HuH-7.5 (cell line): ENCODE data around the gene CHAT.
A peak's percentile ranks its signal among the peaks of the same experiment; 100 is the strongest.

Experiments
- DNase-seq: peaks from one replicate; pipeline ENCODE4 v3.0.0; 2011; ENCODE audit warnings: low spot score

CHAT gene

DNA sequence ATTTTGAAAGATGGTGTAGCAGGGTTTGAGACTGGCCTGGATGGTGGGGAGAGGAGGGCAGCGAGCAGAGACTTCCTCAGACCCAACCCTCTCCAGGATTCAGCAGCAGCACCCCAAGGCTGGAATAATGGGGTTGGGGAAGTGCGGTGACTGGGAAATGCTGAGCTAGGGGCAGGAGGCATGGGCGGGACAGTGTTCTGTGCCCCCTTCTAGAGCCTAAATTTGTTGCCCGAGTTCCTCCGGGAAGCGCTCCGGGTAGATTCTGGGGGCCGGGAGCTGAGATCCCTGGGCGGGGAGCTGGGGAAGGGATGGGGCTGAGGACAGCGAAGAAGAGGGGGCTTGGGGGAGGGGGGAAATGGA is at the start of gene CHAT:
CHAT (plus strand) TSS at position 156 of the 360 bp plus-strand sequence; CDS start at position 309, 153 bp downstream.
- DNase-seq, result no peak

- no peak for DNase-seq
Observed at GRCh38 chr10:49564461-49565009, 49.3 kb upstream of the CHAT start.

GRCh38 chr10:49567810-49568209 is 46.0 kb upstream of the CHAT start:
- no peak for DNase-seq

DNA sequence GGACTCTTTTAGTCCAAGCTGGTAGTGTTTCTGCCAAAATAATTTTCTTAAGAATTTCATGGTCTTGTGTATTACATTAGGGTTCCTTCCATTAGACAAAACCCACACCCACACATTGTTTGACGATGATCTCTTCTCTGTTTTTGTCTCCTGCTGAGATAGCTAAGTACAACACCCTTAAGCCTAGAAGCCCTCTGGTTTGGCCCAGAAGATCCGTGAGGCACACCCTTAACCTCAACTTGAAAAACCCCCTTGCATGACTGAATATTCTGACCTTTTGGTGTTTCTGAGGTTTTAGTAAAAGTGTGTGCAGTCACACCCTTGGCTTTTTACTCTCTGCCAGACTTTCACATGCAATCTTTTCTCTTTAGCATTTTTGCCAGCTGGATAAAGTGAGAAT is 45.6 kb upstream of the CHAT start:
- no peak for DNase-seq

GRCh38 chr10:49569031-49569631 is 44.7 kb upstream of the CHAT start:
- no peak for DNase-seq

DNA sequence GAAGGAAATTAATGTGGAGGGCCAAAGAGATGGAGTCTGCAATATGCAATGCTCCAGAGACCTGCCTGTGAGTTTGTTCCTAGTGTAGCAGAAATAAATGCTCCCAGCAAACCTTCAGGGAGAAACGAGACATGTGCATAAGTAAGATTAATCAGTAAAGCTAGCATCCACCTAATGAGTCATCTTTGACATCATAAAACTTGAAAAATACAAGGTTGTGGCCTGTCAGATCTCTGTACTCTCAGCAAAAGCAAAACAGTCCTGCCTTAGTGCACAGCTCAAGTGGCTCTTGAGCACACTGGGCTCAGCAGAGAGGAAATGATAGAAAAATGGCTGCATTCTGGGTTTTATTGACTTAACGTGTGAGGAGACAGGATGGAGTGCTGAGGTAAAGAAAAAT is 42.4 kb upstream of the CHAT start:
- no peak for DNase-seq

DNA sequence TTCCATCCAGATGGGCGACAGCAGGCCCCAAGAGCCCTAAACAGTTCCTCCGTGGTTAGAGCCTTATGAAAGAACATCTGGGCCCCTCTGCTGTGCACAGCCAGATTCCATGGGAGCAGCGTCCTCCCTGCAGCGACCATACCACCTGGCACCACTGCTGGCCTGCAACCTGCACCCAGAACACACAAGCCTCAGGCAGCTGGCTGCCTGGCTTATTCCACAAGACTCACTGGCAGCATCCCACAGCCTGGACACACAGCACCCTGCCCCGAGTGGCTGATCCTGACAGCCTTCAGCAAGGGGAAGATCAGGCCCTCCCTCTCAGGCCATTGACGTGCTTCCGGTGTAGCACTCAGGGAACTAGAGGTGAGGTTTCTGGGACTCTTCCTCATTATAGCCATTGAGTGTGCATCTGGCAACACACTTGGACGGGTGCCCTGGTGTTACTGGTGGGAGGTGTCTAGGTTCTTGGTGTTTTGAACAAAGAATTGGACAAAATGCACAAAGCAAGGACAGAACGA is 41.2 kb upstream of the CHAT start:
- DNase-seq, result no peak

- DNase-seq, result no peak
Observed at GRCh38 chr10:49575489-49576072, 38.3 kb upstream of the CHAT start.

GRCh38 chr10:49577182-49577925 is 36.5 kb upstream of the CHAT start:
- DNase-seq, result no peak

- no peak for DNase-seq
Observed at GRCh38 chr10:49578392-49578791, 35.4 kb upstream of the CHAT start.

DNA sequence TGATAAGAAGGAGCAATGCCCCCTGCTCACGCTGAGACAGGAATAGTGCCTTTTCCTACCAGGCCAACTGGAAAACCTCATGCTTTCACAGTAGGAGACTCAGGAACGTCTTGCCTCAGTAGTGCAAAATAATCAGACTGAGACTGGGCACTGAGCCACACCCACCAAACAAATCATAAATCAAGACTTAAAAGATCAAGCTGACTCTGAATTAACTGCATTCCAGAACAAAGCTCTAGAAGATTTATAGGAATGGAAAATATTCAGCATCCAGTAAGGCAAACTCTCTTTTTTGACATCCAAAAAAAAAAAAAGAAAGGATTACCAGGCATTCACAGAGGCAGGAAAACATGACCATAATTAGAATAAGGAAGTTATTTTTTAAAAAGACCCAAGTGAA is 34.2 kb upstream of the CHAT start:
- DNase-seq, result no peak

- no peak for DNase-seq
Observed at GRCh38 chr10:49585387-49585786, 28.4 kb upstream of the CHAT start.

GRCh38 chr10:49587981-49588380 is 25.9 kb upstream of the CHAT start:
- DNase-seq, result no peak

DNA sequence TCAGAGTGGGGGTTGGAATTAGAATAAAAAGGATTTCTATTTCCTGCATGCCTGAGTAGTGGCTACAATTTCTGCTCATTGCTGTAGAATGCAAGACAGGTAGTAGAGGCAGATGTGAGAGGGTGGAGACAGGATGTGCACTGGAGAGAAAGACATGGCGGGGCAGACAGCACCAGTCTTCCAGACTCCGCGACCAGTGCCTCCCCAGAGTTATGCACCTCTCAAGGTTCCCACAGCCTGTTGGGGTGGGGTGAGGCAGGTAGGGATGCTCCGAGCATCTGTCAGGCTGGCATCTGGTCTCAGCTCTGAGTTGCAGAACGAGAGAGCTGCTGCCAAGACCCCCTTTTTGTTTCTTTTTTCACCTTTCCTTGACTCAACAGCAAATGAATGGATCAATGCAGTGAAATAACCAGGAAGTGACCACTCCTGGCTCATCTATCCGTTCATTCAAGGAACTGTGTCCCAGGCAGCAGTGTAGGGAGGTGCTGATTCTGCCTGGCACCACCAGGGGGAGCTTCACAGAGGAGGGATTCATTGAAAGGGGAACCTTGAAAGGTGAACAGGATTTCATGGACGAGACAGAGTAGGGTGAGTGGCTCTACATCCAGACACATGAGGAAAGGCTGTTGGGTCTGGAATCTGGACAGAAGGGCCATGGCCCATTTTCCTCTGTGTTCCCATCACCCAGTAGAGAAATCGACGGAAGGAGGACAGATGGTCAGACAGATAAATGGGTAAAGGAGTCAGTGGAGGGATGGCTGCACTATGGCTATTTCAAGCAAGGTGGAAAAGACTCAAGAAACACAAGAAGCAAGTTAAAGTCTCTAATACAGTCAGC is 20.9 kb upstream of the CHAT start:
- DNase-seq, result peak; percentile 46

GRCh38 chr10:49593564-49593875 is 20.3 kb upstream of the CHAT start:
- DNase-seq, result no peak

- DNase-seq, result no peak
Observed at GRCh38 chr10:49593998-49594397, 19.8 kb upstream of the CHAT start.

DNA sequence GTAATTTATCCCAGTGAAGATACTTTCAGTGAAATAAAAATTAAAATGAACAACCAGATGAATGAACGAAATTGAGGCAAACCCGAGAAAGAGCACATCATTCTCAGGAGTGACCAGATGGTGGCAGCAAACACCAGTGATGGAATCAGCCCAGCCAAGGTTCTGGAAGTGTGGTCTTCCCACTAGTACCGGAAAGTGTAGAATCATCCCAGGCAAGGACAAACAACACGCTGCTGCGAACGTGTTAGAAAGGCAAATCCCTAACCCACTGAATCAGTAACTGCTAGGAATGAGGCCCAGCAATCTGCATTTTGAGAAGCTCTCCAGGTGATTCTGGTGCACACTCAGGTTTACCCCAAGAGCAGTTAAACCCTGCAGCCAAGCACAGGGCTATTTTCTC is 19.2 kb upstream of the CHAT start:
- no peak for DNase-seq

DNA sequence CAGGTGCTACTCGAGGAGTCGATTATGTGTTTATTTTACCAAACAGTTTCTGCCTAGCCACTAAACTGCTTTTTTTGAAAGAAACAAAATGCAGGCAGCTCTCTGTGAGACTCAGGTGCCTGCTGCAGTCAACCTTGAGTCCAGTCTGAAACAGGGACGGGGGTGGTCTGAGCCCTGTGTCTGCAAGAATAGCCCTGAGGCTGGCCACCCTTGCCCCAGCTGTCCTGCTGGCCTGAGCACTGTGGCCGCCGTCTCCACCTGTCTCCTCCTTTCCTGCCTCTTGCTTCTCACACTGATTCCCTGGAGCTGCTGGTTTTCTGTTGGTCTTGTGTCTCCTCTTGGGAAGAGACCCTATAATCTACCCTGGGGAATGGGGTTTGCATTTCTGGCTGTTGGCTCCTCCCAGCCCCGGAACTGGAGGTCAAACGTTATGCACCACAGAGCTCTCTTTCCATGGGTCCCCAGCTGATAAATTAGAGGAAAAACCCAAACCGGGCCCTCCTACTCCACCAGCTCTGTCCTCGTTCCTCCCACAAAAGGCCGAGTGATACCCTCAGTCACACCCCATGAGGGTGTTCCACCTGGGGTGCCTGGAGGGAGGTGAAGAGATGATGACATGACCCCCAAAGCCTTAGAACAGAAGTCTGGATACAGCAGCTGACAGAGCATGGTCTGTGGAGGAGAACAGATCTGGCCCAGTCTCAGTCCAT is 18.7 kb upstream of the CHAT start:
- DNase-seq, result no peak

DNA sequence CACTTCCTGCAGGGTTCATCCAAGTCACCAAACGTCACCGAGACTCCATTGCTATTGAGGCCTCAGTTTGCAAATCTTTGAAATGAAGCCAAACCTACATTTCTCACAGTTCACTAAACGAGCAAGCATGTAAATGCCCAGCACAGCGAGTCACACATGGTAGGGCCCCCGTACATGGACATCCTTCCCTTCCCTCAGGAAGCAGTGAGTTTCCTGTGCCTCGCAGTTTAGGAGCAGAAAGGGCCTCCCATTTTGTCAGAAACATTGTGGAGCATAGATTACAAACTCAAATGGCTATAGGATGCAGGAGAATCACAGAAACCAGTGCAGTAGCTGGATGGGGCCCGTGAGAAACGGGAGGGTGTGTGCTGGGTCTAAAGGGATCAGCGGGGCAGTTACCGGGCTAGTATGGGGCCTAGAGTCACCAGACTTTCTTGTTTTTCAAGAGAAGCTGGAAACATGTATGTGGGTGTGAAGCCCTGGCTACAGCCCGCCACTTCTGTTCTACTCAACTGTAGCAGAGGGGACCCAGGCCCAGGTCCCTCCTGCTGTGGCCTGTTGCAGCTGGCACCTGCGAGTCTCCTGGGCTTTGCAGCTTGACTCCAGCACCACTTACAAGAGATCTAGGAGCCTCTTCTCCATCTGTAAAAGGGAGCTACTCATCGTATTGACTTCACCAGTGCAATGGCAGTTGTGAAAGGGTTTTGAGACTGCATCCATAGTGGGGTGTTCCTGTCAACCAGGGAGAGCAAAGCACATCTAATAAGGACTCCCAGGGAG is 17.9 kb upstream of the CHAT start:
- no peak for DNase-seq

DNA sequence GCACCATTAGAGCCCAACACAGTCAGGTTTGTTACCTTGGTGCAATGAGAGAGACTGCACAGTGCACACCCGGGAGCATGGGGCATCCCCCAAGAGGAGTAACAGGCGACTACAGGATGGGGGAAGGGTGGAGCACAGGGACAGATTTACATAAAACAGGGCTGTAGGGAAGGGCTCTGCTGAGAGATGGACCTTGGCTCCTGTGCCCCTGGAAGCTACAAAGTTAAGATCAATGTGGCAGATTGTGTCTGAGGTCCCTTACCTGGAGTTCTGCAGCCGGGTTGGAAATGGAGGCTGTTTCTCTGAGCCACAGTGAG is 17.4 kb upstream of the CHAT start:
- DNase-seq, result no peak

DNA sequence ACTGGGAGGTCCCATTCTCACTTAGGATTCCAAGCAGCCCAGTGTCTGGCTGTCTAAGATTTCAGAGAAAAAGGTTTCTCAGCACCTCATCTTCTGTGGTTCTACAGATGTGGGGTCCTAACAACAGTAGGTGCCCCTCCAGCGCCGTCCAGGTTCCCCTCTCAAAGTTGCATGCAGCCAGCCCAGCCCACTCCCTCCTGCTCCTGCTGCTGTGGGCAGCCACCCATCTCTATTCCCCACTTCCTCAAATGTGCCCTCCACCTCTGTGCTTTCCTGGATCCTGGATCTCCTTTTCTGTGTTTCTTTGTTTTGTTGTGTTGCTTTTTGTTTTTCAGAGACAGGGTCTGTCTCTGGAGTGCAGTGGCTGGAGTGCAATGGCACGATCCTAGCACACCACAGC is 17.0 kb upstream of the CHAT start:
- no peak for DNase-seq
